ENCODE data around the gene INPP5A.
"Not testable (repeated sequence)": the region's sequence is repeated elsewhere in the genome, so short reads cannot be mapped to it uniquely, and the experiment has no call there.

The INPP5A gene

DNA sequence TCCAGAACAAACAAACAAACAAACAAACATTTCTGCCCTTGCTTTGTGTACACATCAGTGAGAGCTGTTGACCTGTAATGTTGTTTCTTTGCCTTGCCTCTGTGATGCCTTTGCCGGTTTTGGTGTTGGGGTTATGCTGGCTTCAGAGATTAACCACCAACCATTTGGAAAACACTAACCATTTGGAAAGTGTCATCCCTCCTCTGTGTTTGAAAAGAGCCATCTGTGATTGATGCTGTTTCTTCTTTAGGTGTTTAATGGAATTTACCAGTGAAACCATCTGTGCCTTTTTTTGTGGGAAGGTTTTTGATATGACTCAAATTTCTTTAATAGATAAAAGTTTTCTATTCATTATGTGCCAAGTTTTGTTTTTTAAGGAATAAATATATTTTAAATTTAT is 46.5 kb downstream of the INPP5A start:
- no peak for DNase-seq

DNA sequence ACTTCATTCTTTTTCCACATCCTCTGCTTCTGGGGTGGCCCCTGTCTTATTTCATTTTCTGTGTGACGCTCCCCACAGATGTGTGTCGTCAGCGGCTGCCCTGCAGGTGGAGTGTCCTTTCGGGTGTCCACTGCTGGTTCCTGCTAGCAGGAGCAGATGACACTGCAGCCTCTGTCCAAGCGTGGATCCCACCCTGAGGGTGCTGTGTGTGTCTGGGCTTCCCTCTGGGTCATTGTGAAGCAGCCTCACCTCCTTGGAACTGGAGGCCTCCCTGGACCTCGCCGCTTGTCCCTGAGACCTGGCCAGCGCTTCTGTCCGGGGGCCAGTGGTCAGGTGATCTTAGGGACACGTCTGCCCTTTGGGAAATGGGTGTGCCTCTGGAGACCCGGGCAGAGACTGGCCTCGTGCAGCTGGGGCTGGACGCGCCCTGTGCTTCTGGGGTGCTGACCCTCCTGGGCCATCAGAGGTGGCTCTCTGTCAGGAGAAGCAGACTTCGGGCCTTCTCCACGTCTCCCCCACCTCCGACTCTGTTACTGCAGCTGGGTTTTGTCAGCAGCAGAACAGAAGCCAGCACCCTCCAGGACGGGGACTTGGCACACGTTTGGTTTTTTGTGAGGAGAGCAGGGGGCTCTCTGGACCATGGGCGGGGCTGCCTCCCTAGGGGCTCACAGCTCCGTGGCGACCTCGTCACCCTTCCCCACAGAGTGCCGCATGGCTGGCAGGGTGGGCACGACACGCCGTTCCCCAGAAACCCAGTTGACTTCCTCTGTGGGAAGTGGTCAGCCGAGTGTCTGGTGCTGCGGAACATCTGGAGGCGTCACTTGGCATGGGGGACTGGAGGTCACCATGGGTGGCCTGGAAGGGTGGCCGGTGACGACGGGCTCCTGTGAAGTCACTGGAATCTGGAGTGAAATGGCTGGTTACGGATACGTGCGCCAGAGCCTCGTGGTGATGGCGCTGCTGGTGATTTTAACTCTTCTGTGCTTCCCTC is 48.4 kb downstream of the INPP5A start:
- DNase-seq: no peak

DNA sequence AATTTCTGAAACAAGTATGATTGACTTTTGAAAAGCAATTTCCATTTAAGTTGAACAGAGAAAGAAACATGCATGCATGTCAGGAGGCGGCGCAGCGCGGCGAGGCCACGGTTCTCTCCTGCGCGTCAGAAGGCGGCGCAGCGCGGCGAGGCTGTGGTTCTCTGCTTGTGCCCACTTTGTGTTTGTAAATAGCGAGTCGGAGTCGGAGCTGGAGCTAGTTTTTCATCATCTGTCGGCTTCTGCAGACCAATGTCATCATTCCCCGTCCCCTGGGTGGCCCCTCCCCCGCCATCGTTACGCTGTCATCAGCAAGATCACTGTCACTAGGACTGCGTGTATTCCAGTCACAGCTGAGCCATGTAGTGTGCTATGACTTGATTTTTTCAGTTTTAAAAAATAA is 49.2 kb downstream of the INPP5A start:
- no peak for DNase-seq

DNA sequence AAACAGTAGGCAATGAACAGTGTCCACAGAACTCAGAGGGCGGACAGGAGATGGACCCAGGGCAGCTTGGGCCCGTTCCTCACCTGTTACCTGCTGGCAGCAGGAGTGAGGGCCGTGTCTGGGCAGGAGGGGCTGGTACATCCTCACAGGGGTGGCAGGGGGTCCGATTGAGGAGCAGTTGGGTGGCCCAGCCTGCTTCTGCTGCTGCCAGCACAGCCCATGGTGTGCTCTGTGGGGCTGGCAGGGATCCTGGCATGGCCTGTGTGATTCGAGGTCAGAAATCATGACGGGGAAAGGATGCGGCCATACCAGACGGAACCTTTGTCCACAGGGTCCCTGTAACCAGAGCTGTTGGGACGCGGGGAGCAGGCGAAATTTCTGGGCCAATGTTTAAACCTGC is 49.6 kb downstream of the INPP5A start:
- DNase-seq: no peak

DNA sequence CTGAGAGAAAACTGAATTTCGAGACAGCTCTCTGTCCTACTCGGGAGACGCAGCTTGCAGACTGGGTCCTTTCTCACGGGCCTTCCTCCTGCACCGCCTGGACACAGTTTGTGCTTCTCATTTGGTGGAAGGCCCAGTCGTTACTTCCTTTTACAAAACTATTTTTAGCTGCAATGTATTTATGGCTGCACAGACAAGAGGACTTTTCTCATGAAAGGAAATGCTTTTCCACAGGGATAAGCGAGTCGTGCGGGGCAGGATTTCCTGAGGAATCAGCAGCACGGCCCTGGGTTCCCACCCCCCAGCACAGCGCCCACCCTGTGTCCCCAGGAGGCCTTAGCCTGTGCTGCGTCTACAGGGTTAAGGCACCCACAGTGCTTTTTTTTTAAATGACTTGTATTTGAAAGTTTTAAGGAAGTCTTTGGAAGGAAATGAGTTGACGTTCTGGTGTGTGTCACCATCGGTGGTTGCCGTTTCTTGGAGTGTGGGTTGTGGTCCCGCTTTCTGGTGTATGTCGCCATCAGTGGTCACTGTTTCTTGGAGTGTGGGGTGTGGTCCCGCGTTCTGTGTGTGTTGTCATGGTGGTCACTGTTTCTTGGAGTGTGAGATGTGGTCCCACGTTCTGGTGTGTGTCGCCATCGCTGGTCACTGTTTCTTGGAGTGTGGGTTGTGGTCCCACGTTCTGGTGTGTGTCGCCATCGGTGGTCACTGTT is 50.9 kb downstream of the INPP5A start:
- DNase-seq: no peak

GRCh38 chr10:132589015-132589414 is 51.4 kb downstream of the INPP5A start:
- DNase-seq: no peak

GRCh38 chr10:132589681-132590080 is 52.1 kb downstream of the INPP5A start:
- DNase-seq: no peak

GRCh38 chr10:132590094-132590751 is 52.6 kb downstream of the INPP5A start:
- DNase-seq: no peak

DNA sequence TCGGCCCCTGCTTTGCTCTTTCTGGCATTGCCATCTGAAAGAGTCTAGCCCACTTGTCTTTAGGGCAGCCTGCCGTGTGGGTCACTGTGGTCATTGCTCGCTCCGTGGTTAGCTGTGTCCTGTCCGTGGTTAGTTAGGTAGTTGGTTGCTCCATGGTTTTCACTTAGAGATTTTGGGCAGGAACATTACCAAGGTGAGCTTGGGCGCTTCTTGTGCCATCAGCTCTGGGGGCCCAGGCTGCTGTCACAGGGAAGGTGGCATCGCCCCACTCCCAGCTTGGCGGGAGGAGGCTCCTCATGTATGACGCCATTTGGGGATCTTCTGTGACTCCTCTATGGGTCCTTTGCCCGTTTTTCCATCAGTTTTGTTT is 53.1 kb downstream of the INPP5A start:
- no peak for DNase-seq

GRCh38 chr10:132591166-132591971 is 53.8 kb downstream of the INPP5A start:
- DNase-seq: no peak

DNA sequence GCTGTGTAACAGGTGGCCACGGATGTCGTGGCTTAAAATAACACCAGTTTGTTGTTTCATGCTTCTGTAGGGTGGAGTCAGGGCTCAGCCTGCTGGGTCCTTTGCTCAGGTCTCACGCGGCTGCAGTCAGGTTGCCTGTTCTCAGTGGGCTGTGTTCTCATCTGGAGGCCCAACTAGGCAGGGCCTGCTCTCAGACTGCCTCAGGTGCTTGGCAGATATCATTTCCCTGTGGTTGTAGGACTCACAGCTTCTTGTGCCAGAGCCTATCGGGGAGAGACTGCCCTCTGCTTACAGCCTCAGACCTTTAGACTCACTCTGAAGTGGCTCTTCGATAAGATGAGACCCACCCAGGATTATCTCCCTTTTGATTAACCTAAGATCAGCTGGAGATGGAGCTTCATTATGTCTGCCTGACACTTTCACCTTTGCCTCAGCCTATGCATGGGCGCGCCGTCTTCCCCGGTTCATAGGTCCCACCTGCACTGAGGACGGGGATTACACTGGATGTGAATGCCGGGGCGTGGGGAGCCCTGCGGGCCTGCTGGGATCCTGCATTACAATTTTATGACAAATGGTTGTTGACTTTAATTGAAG is 55.3 kb downstream of the INPP5A start:
- no peak for DNase-seq

DNA sequence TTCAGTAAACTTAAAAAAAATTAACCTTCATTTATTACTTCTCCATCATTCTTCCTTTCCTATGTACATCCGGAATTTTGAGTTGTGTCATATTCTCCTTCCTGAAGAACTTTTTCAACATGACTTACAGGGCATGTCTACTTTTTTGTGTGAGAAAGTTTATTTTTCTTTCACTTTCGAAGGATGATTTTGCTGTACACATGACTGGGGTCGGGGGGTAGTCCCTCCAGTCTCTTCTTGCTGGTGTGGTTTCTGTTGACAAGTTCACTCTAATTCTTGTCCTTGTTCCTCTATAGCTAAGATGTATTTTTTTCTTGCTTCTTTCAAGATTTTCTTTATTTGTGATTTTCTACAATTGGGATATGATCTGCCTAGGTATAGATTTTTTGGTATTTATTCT is 55.8 kb downstream of the INPP5A start:
- DNase-seq: no peak

DNA sequence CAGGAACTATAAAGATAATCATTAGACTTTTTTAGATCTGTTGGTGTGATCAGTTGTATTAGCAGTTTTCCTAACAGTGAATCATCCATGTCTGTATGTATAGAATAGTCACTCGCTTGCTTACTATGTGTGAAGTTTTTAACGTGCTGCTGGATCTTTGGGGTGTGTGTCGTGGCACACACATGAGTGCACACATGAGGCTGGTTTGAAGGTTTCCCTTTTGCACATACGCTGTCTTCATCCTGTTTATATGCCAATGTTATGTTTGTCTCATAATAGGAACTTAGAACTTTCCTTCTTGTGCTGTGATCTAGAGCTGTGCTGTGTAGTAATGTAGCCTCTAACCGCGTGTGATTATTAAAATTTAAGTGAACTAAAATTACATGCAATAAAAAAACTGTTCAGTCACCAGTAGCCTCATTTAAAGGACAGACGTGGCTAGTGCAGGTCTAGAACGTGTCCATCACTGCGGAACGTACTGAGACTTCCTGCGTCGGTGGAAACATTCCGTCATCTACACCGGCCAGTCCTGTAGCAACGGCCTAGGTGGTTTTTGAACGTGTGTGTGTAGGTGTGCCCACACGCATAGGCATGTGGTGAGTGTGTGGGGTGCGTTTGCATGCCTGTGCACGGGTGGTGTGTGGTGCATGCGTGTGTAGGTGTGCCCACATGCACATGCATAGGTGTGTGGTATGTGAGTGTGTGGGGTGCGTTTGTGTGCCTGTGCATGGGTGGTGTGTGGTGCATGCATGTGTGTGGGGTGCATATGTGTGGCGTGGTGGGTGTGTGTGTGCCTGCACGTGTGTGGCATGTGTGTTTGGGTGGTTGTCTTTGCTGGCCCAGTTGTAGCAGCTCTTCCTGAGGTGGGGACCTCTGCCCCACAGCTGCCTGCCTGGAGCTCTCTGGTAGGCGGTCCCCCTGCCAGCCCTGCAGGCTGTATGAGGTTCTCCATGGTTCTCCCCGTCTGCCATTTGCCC is 56.6 kb downstream of the INPP5A start:
- no peak for DNase-seq

GRCh38 chr10:132595021-132595420 is 57.4 kb downstream of the INPP5A start:
- no peak for DNase-seq

- no peak for DNase-seq
Observed at GRCh38 chr10:132595854-132596253, 58.3 kb downstream of the INPP5A start.

GRCh38 chr10:132596742-132597279 is 59.2 kb downstream of the INPP5A start:
- no peak for DNase-seq

DNA sequence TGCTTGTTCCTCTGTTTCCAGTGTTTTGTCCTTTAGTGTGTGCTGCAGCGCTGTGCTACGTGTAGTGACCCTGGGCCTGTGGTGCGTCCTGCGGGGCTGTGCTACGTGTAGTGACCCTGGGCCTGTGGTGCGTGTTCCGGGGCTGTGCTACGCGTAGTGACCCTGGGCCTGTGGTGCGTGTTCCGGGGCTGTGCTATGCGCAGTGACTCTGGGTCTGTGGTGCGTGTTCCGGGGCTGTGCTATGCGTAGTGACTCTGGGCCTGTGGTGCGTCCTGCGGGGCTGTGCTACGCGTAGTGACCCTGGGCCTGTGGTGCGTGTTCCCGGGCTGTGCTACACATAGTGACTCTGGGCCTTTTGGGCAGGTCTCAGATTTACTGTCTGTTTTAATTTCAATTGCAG is 60.1 kb downstream of the INPP5A start:
- DNase-seq: no peak

GRCh38 chr10:132599023-132599618 is 61.5 kb downstream of the INPP5A start:
- not testable (repeated sequence) for DNase-seq

GRCh38 chr10:132599732-132600131 is 62.1 kb downstream of the INPP5A start:
- no peak for DNase-seq

DNA sequence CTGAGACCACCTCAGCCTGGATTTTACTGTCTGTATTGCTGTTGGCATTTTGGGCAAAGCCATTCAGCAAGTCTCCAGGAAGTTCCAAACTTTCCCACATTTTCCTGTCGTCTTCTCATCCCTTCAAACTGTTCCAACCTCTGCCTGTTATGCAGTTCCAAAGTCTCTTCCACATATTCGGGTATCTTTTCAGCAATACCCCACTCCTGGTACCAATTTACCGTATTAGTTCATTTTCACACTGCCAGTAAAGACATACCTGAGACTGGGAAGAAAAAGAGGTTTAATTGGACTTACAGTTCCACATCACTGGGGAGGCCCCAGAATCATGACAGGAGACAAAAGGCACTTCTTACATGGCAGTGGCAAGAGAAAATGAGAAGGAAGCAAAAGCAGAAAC is 62.8 kb downstream of the INPP5A start:
- no peak for DNase-seq

Measured in activated CD4-positive, CD25-positive, alpha-beta regulatory T cell (primary cell).